GM19238 (cell line): ENCODE measurements around the gene NDST1.

Experiments
- DNase-seq: peaks from one replicate; pipeline ENCODE4 v3.0.0; 2011; ENCODE audit warnings: low spot score; ENCODE audit not compliant: insufficient read length

The NDST1 gene

DNA sequence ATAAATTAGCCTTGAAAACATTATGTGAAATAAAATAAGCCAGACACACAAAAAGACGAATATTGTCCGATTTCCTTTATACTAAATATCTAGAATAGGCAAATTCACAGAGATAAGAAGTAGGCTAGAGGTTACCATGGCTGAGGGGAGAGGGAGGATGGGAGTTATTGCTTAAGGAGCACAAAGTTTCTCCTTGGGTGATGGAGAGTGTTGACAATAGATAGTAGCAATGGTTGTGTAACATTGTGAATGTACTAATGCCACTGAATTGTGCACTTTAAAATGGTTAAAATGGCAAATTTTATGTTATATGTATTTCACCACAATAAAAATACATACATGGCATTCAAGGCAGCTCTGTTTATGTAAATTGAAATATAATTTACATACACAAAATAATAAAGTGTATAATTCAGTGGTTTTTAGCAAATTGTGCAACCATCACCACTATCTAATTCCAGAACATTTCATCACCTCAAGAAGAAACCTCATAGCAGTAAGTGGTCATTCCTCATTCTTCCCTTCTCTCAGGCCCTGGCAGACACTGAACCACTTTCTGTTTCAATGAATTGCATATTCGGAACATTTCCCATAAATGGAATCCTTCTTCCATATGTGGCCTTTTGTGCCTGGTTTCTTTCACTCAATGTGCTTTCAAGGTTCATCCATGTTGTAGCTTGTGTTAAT lies 59.2 kb downstream of the NDST1 start:
- DNase-seq: no peak

DNA sequence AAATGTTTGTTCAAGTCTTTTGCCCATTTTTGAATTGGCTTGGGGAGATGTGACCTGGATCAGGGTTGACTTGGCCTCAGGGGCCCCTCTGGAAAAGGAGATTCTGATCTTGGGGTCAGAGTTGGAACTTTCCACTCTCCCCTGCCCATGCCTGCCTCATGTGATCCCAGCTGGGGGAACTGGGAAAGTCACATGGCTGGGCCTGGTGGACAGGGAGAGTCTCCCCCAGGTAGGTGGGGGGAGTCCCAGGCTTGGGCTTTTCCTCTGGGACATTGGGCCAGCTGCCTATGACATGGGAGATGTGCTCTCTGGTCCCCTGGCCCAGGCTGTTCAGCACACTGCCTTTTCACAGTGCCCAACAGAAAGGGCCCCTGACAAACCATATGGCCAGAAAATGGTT lies 60.7 kb downstream of the NDST1 start:
- no peak for DNase-seq

DNA sequence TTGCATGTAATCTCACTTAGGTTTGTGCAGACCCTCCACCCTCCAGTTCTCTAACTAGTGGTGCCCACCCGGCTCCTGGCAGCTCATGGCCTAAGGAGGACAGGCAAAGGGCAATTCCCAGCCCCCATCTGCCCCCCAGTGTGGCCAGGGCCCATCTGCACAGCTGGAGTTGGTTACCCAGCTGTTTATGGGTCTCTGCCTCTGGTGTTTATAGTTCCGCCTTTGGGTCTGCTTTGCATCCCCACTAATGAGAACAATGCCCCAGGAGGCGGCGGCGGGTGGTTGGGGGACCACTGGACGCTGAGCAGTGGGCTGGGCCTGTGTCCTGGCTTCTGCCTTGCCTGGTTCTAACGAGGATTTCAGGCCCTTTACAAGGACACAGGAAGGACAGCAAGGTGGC lies 62.4 kb downstream of the NDST1 start:
- DNase-seq: no peak

DNA sequence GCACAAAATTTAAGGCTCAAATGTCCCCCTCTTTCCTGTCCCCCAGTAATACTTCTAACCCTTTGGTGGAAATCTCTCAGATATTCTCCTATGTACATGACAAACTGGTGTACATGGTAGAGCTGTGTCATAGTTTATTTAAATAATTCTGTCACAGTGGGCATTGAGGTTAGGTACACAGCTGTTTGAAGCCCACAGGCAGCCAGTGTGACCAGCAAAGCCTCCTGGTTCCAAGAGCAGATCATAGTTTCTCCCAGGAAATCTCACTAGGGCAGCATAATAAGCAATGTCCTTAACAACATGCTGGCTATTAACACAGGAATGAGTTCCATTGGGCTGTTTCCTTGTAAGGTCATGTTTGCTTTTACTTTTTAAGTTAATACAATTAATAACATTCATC lies 63.9 kb downstream of the NDST1 start:
- DNase-seq: no peak

DNA sequence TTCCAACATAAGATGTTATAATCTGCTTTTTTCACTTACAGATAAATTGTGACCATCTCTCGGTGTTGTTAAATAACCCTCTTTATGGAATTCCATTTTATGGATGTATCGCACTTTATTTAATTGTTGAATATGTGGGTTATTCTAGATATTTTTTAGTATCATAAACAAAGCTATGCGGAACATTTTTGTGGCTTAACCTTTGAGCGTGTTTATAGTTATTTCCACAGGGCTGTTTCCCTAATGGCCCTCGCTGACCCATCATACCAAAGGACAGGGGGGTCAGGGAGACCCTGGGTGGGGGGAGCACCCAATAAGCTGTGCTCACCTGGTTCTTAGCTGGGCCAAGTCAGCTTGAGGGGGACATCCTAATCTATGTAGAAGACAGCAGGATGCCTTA lies 65.3 kb downstream of the NDST1 start:
- DNase-seq: no peak

DNA sequence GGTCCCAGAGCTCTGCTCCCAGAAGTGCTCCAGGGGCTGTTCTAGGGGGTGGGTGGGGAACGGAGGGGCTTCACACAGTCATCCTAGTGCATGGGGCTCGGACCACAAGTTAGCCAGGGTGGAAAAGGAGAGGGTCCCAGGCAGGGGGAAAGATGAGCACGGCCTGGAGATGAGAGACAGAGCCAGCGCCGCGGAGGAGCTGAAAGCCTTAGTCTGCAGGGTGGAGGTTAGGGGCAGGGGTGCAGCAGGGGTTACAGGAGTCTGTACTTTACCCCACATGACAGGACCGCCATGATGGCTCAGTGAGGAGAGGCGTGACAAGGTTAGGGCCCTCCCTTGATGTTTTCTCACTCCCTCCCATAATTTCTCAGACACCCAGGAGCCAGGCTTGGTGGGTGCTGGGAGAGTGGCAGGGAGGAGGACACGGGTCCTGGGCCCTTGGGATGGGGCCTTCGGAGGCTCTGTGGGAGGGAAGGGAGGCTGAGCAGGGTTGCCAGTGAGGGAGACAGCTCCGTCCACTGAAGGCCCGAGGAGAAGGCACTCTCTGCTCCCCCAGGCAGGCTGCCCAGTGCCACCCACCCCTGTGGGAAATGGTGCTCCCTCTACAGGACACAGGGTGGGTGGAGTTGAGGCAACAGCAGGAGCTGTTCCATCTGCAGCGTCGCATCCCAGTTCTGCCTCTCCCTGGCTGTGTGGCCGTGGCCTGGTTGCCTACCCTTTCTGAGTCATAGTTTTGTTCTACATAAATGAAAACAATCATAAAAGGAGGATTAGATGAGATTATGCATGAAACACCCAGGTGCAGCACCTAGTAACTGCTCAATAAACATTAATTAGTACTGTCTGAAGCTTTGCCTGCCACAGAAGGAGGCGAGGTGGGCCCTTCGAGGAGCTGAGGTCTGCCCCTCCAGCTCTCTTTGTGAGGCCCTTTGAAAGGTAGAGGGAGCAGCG lies 66.2 kb downstream of the NDST1 start:
- DNase-seq: no peak

DNA sequence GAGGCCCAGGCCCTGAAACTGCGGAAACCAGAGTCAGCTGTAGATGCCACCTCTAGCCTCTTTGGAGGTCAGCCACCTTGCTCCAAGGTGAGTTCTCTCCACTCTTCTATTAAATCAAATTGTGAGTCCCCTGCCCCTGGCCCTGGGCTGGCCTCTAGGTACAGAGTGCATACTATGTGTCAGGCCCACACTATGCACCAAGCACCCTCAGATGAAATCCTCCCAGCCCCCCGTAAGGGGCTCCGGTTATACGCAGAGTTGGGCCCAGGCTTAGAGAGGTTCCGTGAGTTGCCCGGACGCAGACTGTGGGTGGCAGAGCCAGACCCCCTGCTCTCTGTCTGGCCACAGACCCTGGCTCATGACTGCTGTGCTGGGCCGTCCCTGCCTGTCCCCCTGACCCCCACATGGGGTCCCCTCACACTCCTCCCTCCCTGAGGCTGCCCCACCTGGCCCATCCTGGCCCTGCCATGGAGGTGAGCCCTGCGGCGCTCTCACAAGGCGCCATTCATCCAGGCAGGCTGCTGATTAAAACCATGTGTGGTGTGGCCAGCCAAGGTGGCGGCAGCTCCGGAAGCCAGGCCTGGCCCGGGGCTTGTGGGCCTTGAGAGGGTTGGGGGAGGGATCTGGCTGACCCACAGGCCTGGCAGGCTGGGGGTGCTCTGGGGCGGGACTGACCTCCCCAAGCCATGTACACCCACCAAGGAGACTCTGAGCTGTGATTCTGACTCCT lies 67.1 kb downstream of the NDST1 start:
- no peak for DNase-seq

DNA sequence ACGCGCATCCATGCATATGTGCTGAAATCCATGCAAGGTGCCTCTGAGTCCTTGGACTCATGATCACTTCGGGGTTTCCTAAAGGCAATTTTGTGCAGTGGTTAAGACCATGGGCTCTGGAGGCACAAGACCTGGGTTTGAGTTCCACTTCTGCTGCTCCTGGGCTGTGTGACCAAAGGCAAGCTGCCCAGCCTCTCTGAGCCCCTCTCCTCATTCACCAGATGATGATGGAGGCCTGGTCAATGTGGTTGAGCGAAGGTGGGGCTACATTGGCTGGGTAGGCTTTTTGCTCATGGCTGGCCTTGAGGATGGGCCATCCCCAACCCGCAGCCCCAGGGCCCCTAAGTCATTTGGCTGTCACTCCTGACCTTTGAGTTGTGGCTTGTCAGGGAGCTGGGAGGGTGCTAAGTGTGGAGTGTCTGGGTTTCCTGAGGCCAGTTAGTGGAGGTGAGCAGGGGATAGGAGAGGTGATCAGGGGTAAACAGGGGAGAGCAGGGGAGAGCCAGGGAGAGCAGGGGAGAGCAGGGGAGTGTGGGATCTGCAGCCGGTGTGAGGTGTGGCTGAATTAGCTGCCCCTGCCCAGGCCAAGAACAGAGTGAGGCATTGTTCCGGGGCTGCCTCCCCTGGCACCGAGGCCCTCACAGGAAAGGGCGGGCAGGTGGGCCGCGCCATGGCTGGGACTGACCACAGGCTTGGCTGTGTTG lies 68.0 kb downstream of the NDST1 start:
- no peak for DNase-seq

DNA sequence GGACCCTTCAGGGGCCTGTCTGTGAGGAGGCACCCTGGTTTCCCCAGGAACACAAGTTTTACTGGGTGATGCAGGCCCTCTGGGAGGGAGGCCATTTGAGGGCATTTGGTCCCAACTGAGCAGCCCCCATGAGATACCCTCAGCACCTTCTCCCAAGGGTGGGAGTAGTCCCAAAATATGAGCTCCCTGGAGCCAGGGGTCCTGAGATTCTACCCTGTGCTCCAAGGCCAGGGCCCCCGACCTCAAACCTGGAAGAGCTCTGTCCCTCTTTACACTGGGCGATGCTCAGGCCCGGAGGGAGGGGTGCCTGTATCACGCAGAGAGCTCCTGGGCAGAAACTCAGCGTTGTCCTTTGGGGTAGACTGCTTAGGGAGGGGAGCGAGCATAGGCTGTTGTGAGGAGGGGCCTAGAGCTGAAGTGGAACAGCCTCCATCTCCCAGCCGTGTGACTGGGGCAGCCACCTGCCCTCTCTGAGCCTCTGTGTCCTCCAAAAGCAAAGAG lies 68.6 kb downstream of the NDST1 start:
- DNase-seq: no peak

DNA sequence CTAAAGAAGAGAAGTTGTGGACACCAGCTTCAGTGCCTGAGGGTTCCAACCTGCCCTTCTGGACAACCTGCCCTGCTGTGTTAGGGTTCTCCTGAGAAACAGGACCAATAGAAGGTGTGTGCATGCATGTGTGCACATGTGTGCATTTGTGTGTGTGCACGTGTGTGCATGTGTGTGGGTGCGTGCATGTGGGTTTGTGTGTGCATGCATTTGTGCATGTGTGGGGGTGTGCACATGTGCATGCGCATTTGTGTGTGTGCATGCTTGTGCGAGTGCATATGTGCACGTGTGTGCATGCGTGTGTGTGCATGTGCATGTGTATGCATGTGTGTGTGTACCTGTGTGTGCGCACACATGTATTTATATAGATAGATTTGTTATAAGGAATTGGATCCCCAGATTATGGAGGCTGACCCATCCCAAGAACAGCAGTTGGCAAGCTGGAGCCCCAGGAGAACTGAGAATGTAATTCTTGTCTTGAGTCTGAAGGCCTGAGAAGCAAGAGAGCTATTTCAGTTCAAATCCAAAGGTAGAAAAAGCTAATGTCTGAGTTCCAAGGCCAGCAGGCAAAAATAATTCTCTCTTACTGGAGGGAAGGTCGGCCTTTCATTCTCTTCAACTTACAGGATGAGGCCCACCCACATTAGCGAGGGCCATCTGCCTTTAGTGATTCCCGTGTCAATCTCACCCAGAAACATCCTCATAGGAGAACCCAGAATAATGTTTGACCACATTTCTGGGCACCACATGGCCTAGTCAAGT lies 69.6 kb downstream of the NDST1 start:
- DNase-seq: no peak

DNA sequence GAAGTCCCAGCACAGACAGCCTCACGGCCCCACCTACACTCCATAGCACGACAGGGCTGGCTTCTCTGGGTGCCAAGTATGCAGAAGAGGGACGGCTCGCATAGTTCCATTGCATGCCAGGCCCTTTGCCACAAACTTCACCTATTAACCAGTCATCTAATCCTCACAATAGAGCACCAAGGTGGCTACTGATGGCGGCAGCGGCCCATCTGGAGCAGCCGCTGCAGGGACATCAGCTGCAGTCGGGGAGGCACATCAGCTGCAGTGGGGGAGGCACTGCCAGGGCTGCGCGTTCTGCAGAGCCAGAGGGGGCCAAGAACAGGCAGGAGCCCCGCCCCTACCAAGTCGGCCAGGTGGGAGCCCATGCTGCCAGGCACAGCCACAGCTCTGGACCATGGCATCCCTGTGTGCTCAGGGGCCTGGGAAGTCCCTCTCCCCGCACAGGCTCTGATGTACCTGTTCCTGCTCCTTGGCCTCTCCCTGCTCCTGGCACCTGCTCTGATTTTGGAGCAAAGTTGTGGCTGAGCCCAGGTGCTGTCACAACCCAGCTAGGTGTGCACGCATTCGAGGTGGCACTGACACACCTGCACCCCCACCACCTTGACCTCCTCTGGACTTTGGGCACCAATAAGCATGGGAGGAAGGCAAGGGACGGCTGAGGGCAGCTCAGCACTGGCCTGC lies 71.0 kb downstream of the NDST1 start:
- no peak for DNase-seq

DNA sequence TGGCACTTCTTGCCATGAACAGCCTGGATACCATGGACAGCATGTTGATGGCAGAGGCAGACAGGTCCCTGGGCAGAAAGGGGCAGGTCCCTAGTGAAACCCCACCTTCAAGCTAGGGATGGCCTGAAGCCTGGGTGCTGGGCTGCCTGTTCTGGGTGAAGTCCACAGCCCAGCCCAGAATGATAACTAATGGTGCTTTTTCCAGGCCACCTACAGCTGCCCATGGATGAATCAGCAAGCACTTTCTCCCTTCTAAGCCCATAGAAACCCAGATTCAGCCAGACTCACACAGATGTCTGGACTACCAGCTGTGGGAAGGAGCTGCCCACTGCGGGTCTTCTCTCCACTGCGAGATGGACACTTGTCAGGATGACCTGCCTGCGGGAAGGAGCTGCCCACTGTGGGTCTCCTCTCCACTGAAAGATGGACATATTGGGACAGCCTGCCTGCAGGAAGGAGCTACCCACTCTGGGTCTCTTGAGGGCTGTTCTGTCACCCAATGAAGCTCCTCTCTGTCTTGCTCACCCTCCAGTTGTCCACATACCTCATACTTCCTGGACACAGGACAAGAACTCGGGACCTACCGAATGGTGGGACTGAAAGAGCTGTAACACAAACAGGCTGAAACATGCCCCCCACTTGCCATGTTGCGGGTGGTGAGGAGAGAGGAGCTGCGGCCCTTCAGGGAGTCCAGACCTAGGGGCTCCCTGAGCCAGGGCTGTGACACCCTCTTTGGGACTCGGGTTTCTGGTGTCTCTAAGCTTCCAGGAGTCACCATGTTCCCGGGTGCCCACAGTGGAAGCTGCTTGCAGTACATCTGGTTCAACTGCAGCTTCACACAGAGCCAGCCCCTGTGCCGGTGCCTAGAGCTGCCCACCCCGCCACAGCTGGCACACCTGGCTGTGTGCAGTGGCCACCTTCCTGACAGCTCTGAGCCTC lies 71.8 kb downstream of the NDST1 start:
- DNase-seq: no peak

DNA sequence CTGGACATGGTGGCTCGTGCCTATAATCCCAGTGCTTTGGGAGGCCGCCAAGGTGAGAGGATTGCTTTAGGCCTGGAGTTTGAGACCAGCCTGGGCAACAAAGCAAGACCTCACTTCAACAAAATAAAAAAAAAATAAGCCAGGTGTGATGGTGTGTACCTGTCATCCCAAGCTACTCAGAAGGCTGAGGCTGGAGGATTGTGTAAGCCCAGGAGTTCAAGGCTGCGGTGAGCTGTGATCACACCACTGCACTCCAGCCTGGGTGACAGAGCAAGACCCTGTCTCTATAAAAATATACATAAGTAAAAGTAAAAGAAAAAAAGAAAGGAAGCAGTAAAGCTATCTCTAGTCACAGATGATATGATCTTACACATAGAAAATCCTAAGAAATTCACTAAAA lies 73.0 kb downstream of the NDST1 start:
- DNase-seq: no peak

DNA sequence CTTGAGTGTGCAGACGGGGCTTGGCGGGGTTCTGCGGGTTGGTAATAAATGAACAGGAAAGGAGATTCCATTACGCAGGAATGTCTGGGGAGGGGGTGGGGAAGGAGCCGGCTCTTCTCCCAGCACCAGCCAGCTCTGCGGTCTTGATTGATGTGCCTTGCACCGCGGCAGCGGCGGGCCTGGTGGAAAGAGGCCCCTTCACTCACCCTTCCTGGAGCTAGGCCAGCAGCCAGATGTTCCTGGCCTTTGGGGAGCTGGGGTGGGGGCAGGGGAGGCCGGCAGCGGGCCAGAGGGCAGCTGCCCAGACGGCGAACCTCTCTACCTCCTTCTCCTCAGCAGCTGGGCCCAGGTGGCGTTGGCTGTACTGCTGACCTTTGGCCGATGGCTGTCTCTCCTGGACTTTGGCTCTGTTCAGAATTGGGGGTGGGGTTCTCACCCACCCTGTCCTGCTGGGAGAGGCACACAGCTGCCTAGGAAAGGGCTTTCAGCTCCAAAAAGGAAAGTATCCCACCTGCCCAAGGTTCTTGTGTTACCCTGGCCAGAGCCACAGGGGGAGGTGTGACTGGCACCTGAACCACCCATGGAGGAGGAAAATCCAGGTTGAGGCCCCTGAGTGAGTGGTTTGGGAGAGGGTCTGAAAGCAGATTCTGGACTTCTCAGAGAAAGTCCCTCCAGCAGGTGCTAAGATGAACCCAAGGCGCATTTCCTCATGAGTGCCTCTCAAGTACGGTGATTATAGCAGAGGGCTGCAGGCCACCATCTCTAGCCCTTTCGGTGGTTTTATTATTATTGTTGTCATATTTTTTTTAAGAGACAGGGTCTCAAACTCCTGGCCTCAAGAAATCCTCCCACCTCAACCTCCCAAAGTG lies 74.5 kb downstream of the NDST1 start:
- no peak for DNase-seq

DNA sequence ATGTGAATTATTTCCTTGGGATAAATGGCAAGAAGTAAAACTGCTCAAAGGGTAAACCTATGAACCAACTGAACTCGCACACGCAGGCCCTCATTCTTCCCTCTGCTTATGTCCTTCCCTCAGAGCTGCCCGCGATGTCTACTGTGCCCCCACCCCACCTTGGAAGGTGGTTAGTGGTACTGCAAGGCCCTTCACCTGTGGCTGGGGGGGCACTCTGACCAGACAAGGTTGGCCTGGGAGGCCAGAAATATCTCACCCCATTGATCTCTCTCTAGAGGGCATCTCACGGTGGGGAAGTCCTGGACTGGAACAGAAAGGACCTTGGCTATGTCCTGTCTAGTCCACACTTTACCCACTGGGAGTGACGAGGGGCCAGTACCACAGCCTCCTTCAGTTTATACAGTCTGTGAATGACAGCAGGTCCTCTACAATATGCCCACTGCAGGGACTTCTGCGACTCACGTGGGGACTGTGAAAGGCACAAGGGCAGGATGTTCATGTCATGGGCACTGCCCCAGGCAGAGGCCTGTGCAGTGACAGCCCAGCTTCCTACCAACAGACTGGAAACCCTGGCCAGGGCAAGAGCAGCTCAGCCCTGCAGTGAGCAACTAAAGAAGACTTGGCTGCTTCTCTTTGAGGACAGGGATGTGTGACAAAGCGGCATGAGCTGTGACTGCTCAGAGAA lies 75.8 kb downstream of the NDST1 start:
- DNase-seq: no peak

DNA sequence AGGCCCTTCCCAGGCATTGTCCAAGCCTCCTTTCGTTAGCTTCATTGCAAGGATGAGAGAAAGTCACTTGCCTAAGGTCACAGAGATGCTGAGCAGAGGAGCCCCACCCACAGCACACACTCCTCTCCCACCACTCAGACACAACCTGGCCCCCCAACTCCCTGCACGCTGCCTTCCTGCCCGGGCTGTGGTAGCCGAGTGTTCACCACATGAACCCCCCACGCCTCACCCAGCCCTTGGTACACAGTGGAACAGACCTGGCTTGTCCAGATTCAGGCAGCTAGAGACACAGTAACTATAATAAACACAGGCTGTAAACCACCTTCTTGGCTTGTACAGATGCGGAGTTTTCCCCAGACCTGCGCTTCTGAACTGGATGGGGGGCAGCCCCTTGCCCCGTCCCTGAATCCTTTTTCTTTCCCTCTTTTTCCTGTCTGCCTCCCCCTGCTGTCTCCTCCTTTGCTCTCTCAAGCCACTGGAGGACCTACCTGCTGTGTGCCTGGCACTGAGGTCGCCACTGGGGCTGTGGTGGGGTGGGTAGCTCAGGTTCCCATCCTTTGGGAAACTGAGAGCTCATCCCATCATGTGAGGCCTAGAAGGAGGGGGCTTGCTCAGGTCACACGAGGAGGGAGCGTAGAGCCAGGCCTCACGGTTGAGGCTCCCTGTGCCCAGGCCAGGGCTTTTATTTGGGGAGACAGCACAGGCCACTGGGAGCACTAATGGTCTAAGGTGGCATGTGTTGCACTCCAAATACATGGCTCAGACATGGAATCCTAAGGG lies 76.8 kb downstream of the NDST1 start:
- DNase-seq: no peak
